Measurements from ENCODE around the gene NPPC.
"Not testable (repeated sequence)": the region's sequence is repeated elsewhere in the genome, so short reads cannot be mapped to it uniquely, and the experiment has no call there.

The NPPC gene

DNA sequence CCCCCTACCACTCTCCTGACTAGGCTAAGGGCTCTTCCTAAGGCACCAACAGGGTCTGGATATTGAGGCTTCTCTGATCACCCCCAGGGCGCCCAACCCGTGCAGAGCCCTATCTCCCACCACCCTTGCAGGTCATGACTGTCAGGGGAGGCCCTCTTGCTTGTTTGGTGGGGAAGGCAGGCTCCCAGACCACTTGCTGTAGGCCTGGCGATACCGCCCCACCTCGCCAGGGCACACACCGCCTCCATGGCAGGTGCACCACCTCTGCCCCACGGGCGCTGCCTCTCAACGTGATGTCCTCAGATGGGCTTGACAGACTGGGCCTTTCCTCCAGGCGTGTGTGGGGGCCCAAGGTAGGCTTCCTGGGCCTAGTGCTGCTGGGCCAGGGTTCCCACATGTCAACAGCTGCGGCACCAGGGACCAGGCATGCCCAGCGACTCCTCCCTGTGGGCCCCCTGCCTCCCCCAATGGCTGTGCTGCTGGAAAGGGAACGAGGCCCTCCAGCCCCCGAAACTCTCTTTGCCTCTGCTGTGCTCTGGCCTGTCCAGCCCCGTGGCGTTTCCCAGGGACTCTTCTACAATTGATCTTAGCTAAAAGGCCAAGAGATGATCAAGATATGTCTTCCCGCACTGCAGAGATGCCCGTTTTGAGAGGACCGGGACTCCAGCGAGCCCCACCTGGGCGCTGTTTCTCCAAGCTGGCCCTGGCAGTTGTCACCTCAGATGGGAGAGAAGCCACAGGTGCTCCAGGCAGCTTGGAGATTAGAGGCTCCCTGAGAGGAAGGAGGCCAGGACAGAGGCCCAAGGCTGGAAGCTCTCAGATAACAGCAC lies 7.5 kb downstream of the NPPC start:
- H3K9ac ChIP-seq (ENCODE audit: low read length): no peak overlapping the region
- H3K36me3 ChIP-seq (ENCODE audit: control insufficient read depth, insufficient read depth, low read length, severe bottlenecking): no peaks in the 10 kb centered on the region
- H3K9me3 ChIP-seq (ENCODE audit: control insufficient read depth, low read length): no peaks in the 10 kb centered on the region
- H3K4me1 ChIP-seq (ENCODE audit: control insufficient read depth, insufficient read depth, low read length): no peaks in the 10 kb centered on the region
- H3K27me3 ChIP-seq (replicated peaks; ENCODE audit: control insufficient read depth, insufficient read depth, low read length): peaks cover 59% of the 10 kb centered on the region
- no peak for DNase-seq (ENCODE audit: low read depth)
- H3K4me3 ChIP-seq (ENCODE audit: low read length): no peak overlapping the region

DNA sequence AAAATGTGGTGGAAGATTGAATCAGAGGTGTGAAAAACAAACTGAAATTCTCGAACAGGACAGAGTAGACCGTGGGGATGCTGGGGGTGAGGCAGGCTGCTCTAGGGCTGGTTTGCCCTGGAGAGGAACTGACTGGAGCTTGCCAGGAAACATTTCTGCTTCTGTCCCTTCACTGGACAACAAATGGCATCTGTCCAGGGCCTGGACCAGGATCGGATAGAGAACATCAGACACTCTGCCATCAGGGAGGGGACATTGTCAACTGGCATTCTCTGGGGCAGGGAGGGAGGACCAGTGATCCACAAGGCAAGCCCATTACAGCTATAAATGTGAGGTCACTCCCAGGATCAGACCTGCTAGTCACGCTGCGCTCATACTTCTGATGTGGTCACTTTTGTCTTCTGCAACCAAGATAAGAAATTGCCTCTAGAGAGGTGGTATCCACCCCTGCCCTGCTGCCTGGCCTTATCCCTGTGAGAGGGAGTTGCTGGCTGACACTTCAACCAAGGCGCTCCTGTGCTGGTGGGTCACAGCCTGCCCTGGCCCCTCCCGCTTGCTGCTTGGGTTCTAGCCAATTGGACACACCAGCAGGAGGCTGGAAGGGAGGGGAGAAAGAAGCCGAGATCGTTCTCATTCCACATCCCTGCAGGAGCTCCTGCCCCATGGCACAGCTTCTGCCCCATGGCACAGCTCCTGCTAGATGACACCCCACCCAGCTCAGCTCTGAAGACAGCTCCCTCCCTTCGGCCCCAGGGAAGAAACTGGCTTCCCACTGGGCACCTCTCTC lies 8.7 kb downstream of the NPPC start:
- Histone ChIP-seq H3K4me3 (ENCODE audit: low read length) (no peak overlapping the region), H3K36me3 (ENCODE audit: control insufficient read depth, insufficient read depth, low read length, severe bottlenecking) (no peaks in the 10 kb centered on the region), H3K27me3 (replicated peaks; ENCODE audit: control insufficient read depth, insufficient read depth, low read length) (peaks cover 47% of the 10 kb centered on the region), H3K9me3 (ENCODE audit: control insufficient read depth, low read length) (no peaks in the 10 kb centered on the region), H3K4me1 (ENCODE audit: control insufficient read depth, insufficient read depth, low read length) (no peaks in the 10 kb centered on the region), H3K9ac (ENCODE audit: low read length) (no peak overlapping the region)
- DNase-seq (ENCODE audit: low read depth): no peak

- Histone ChIP-seq H3K9me3 (ENCODE audit: control insufficient read depth, low read length) (no peaks in the 10 kb centered on the region), H3K36me3 (ENCODE audit: control insufficient read depth, insufficient read depth, low read length, severe bottlenecking) (no peaks in the 10 kb centered on the region), H3K4me1 (ENCODE audit: control insufficient read depth, insufficient read depth, low read length) (no peaks in the 10 kb centered on the region), H3K27me3 (replicated peaks; ENCODE audit: control insufficient read depth, insufficient read depth, low read length) (peaks cover 39% of the 10 kb centered on the region), H3K9ac (ENCODE audit: low read length) (no peak overlapping the region), H3K4me3 (ENCODE audit: low read length) (no peak overlapping the region)
- DNase-seq (ENCODE audit: low read depth): no peak
Observed at GRCh38 chr2:231914077-231914690, 12.0 kb downstream of the NPPC start.

- H3K4me3 ChIP-seq (ENCODE audit: low read length): no peak overlapping the region
- DNase-seq (ENCODE audit: low read depth): no peak
- no peaks in the 10 kb centered on the region for H3K4me1 ChIP-seq (ENCODE audit: control insufficient read depth, insufficient read depth, low read length)
- no peaks in the 10 kb centered on the region for H3K36me3 ChIP-seq (ENCODE audit: control insufficient read depth, insufficient read depth, low read length, severe bottlenecking)
- no peak overlapping the region for H3K9ac ChIP-seq (ENCODE audit: low read length)
- peaks cover 24% of the 10 kb centered on the region for H3K27me3 ChIP-seq (replicated peaks; ENCODE audit: control insufficient read depth, insufficient read depth, low read length)
- H3K9me3 ChIP-seq (ENCODE audit: control insufficient read depth, low read length): no peaks in the 10 kb centered on the region
Observed at GRCh38 chr2:231911381-231911780, 14.8 kb downstream of the NPPC start.

DNA sequence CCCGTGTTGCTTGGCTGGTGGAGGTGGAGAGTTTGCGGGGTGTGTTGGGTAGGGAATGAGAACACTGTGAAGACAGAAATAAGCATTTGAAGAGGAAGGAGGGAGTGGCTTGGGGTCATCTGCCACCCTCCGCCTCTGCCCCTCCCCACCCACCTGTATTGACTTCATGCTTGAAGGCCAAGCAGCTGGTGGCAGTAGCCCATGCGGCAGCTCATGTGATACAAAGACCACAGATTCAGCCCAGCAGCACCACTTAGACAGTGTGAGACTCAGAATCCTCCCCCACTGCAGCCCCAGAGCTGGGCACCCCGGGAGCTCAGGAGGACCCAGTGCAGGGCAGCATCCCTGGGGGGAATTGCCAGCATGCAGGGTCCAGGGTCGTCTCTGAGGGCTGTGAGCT lies 15.4 kb downstream of the NPPC start:
- Histone ChIP-seq H3K9me3 (ENCODE audit: control insufficient read depth, low read length) (no peaks in the 10 kb centered on the region), H3K4me3 (ENCODE audit: low read length) (no peak overlapping the region), H3K4me1 (ENCODE audit: control insufficient read depth, insufficient read depth, low read length) (no peaks in the 10 kb centered on the region), H3K9ac (ENCODE audit: low read length) (no peak overlapping the region), H3K36me3 (ENCODE audit: control insufficient read depth, insufficient read depth, low read length, severe bottlenecking) (no peaks in the 10 kb centered on the region), H3K27me3 (replicated peaks; ENCODE audit: control insufficient read depth, insufficient read depth, low read length) (peaks cover 24% of the 10 kb centered on the region)
- DNase-seq (ENCODE audit: low read depth): no peak

- H3K4me3 ChIP-seq (ENCODE audit: low read length); H3K36me3 ChIP-seq (ENCODE audit: control insufficient read depth, insufficient read depth, low read length, severe bottlenecking); H3K9me3 ChIP-seq (ENCODE audit: control insufficient read depth, low read length); H3K9ac ChIP-seq (ENCODE audit: low read length); DNase-seq (ENCODE audit: low read depth); H3K4me1 ChIP-seq (ENCODE audit: control insufficient read depth, insufficient read depth, low read length): not testable (repeated sequence)
- H3K27me3 ChIP-seq (replicated peaks; ENCODE audit: control insufficient read depth, insufficient read depth, low read length): peaks cover 24% of the 10 kb centered on the region
Observed at GRCh38 chr2:231910161-231910560, 16.0 kb downstream of the NPPC start.

DNA sequence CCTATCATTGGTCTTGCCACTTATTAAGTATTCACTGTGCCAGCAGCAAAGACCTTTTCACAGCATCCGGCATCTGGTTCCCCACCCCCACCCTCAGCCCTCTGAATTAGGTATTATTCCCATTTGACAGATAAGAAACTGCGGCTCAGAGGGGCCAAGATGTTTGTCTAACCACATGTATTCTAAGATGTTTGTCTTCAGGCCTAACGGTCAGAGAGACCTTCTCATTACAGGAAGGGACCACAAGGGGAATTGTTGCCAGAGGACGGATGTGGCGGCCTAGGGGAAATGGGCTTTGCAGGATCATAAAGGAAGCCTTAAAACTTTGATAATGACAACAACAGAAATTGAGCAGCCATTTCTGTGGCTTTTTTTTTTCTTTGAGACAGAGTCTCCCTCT lies 16.6 kb downstream of the NPPC start:
- no peak for DNase-seq (ENCODE audit: low read depth)
- no peaks in the 10 kb centered on the region for H3K4me1 ChIP-seq (ENCODE audit: control insufficient read depth, insufficient read depth, low read length)
- H3K4me3 ChIP-seq (ENCODE audit: low read length): no peak overlapping the region
- H3K36me3 ChIP-seq (ENCODE audit: control insufficient read depth, insufficient read depth, low read length, severe bottlenecking): no peaks in the 10 kb centered on the region
- H3K27me3 ChIP-seq (replicated peaks; ENCODE audit: control insufficient read depth, insufficient read depth, low read length): peaks cover 25% of the 10 kb centered on the region
- H3K9ac ChIP-seq (ENCODE audit: low read length): no peak overlapping the region
- H3K9me3 ChIP-seq (ENCODE audit: control insufficient read depth, low read length): no peaks in the 10 kb centered on the region

GRCh38 chr2:231908584-231908983 lies 17.6 kb downstream of the NPPC start:
- DNase-seq (ENCODE audit: low read depth): no peak
- no peaks in the 10 kb centered on the region for H3K36me3 ChIP-seq (ENCODE audit: control insufficient read depth, insufficient read depth, low read length, severe bottlenecking)

DNA sequence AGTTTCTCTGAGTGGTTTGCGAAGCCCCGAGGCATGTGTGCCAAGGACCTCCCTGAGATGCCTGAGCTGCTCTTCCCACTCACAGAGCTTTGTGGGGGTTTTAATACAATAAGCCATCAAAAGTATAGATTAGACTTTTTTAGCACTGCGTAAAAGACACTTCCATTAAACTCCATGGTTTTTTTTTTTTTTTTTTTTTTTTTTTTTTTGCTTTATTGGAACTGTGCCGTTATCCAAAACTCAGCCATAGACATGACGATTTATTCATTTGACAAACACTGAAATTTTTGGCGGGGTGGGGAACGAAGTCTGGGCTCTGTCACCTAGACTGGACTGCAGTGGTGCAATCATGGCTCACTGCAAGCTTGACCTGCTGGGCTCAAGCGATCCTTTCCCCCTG lies 18.4 kb downstream of the NPPC start:
- Histone ChIP-seq H3K27me3 (replicated peaks; ENCODE audit: control insufficient read depth, insufficient read depth, low read length) (peaks cover 26% of the 10 kb centered on the region), H3K9me3 (ENCODE audit: control insufficient read depth, low read length) (no peaks in the 10 kb centered on the region), H3K4me3 (ENCODE audit: low read length) (no peak overlapping the region)

More at GRCh38 chr2:231908584-231908983, 17.6 kb downstream of the NPPC start:
- H3K27me3 ChIP-seq (replicated peaks; ENCODE audit: control insufficient read depth, insufficient read depth, low read length): peaks cover 21% of the 10 kb centered on the region
- no peak overlapping the region for H3K4me3 ChIP-seq (ENCODE audit: low read length)
- no peaks in the 10 kb centered on the region for H3K4me1 ChIP-seq (ENCODE audit: control insufficient read depth, insufficient read depth, low read length)
- no peak overlapping the region for H3K9ac ChIP-seq (ENCODE audit: low read length)
- H3K9me3 ChIP-seq (ENCODE audit: control insufficient read depth, low read length): no peaks in the 10 kb centered on the region

GRCh38 chr2:231905026-231905425 lies 21.2 kb downstream of the NPPC start:
- H3K9me3 ChIP-seq (ENCODE audit: control insufficient read depth, low read length): no peaks in the 10 kb centered on the region
- H3K9ac ChIP-seq (ENCODE audit: low read length): no peak overlapping the region
- no peaks in the 10 kb centered on the region for H3K4me1 ChIP-seq (ENCODE audit: control insufficient read depth, insufficient read depth, low read length)
- H3K27me3 ChIP-seq (replicated peaks; ENCODE audit: control insufficient read depth, insufficient read depth, low read length): peaks cover 25% of the 10 kb centered on the region
- H3K4me3 ChIP-seq (ENCODE audit: low read length): no peak overlapping the region
- no peak for DNase-seq (ENCODE audit: low read depth)
- H3K36me3 ChIP-seq (ENCODE audit: control insufficient read depth, insufficient read depth, low read length, severe bottlenecking): no peaks in the 10 kb centered on the region

More for the DNA sequence above, 18.4 kb downstream of the NPPC start:
- Histone ChIP-seq H3K36me3 (ENCODE audit: control insufficient read depth, insufficient read depth, low read length, severe bottlenecking) (no peaks in the 10 kb centered on the region), H3K4me1 (ENCODE audit: control insufficient read depth, insufficient read depth, low read length) (no peaks in the 10 kb centered on the region), H3K9ac (ENCODE audit: low read length) (no peak overlapping the region)
- DNase-seq (ENCODE audit: low read depth): no peak

DNA sequence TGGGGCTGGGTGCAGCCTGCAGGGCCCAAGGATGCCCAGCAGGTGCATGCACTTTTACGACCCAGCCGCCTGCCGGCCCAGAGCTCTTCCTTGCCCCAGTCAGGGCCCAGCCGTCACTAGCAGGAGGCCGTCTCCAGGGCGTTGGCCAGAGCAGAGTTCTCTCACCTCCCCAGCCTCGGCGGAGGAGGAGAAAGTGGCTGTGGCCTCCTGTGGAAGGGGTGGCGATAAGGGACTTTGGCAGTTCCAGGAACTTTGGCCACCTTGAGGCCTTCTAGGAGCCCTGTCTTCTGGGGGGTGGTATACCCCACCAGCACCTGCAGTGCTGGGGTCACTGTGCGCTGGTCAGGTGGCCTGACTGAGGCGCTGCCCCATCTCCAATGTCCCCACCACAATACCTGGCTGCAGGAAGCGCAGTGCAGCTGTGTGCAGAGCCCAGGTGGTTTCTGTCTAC lies 22.0 kb downstream of the NPPC start:
- Histone ChIP-seq H3K4me3 (ENCODE audit: low read length) (no peak overlapping the region), H3K9me3 (ENCODE audit: control insufficient read depth, low read length) (no peaks in the 10 kb centered on the region), H3K4me1 (ENCODE audit: control insufficient read depth, insufficient read depth, low read length) (no peaks in the 10 kb centered on the region), H3K36me3 (ENCODE audit: control insufficient read depth, insufficient read depth, low read length, severe bottlenecking) (no peaks in the 10 kb centered on the region), H3K27me3 (replicated peaks; ENCODE audit: control insufficient read depth, insufficient read depth, low read length) (peaks cover 25% of the 10 kb centered on the region), H3K9ac (ENCODE audit: low read length) (no peak overlapping the region)
- no peak for DNase-seq (ENCODE audit: low read depth)

All from adipocyte (in vitro differentiated cells).